Epidermal melanocyte (primary cell): ENCODE results near the gene RNF41.
A peak's percentile ranks its signal among the peaks of the same experiment; 100 is the strongest.
"Not testable (repeated sequence)": the region's sequence is repeated elsewhere in the genome, so short reads cannot be mapped to it uniquely, and the experiment has no call there.

ENCODE experiments used
- DNase-seq: peaks from one replicate; pipeline ENCODE4 v3.0.0; 2011; ENCODE audit warnings: low spot score; ENCODE audit not compliant: insufficient read length

The RNF41 gene

GRCh38 chr12:56213878-56214277, 7.8 kb downstream of the RNF41 start:
- no peak for DNase-seq

GRCh38 chr12:56212361-56212760, 9.4 kb downstream of the RNF41 start:
- DNase-seq: no peak

- no peak for DNase-seq
Observed at GRCh38 chr12:56208006-56208405, 13.7 kb downstream of the RNF41 start.

GRCh38 chr12:56206452-56207166, 15.1 kb downstream of the RNF41 start:
- peak; percentile 57 for DNase-seq

- DNase-seq: no peak
Observed at GRCh38 chr12:56205445-56205844, 16.3 kb downstream of the RNF41 start.

- DNase-seq: no peak
Observed at GRCh38 chr12:56204275-56204674, 17.4 kb downstream of the RNF41 start.

- DNase-seq: no peak
Observed at GRCh38 chr12:56202838-56203237, 18.9 kb downstream of the RNF41 start.

- no peak for DNase-seq
Observed at GRCh38 chr12:56202366-56202765, 19.4 kb downstream of the RNF41 start.

- DNase-seq: no peak
Observed at GRCh38 chr12:56198836-56199235, 22.9 kb downstream of the RNF41 start.

- no peak for DNase-seq
Observed at GRCh38 chr12:56197921-56198635, 23.6 kb downstream of the RNF41 start.

- DNase-seq: not testable (repeated sequence)
Observed at GRCh38 chr12:56196818-56197550, 24.7 kb downstream of the RNF41 start.

GRCh38 chr12:56193025-56193578, 28.6 kb downstream of the RNF41 start:
- peak; percentile 83 for DNase-seq

GRCh38 chr12:56192582-56192981, 29.1 kb downstream of the RNF41 start:
- DNase-seq: no peak

- no peak for DNase-seq
Observed at GRCh38 chr12:56190695-56191155, 31.0 kb downstream of the RNF41 start.

- DNase-seq: no peak
Observed at GRCh38 chr12:56189918-56190694, 31.6 kb downstream of the RNF41 start.

- DNase-seq: peak; percentile 86
Observed at GRCh38 chr12:56189099-56189917, 32.4 kb downstream of the RNF41 start, which contains the start of gene SMARCC2. Gene SMARCC2 (minus strand): TSS chr12:56189483. CDS start chr12:56189461, 22 bp downstream.

GRCh38 chr12:56188778-56189098, 33.0 kb downstream of the RNF41 start:
- no peak for DNase-seq

GRCh38 chr12:56188131-56188777, 33.5 kb downstream of the RNF41 start:
- DNase-seq: no peak

GRCh38 chr12:56186957-56187356, 34.8 kb downstream of the RNF41 start:
- no peak for DNase-seq

- DNase-seq: no peak
Observed at GRCh38 chr12:56178347-56178746, 43.4 kb downstream of the RNF41 start.
